Measurements from ENCODE around the gene KLHL25.

KLHL25 gene

DNA sequence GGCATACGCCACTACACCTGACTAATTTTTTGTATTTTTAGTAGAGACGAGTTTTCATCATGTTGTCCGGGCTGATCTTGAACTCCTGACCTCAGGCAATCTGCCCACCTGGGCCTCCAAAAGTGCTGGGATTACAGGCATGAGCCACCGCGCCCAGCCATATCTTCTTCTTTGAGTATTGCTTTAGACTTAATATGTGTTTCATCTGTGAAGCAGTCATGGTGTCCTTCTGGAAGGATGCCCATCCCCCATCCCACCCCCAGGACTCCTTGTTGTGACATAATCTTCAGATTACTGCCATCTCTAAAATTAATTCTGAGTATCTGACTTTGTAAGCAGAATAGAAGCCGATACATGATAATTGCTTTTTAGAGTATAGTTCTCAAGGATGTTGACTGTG, 57.7 kb downstream of the KLHL25 start:
- Histone ChIP-seq H3K9ac (ENCODE audit: low read length) (no peak overlapping the region), H3K4me3 (ENCODE audit: low read length) (no peak overlapping the region), H3K36me3 (ENCODE audit: control insufficient read depth, low read depth, low read length) (peaks cover 42% of the 10 kb centered on the region), H3K4me1 (ENCODE audit: control insufficient read depth, low read depth, low read length) (no peaks in the 10 kb centered on the region), H3K27me3 (ENCODE audit: control insufficient read depth, insufficient read depth, low read length) (no peaks in the 10 kb centered on the region), H3K9me3 (ENCODE audit: control insufficient read depth, low read depth, low read length) (peaks cover 5% of the 10 kb centered on the region), H3K27ac (ENCODE audit: low read length) (no peak overlapping the region)

DNA sequence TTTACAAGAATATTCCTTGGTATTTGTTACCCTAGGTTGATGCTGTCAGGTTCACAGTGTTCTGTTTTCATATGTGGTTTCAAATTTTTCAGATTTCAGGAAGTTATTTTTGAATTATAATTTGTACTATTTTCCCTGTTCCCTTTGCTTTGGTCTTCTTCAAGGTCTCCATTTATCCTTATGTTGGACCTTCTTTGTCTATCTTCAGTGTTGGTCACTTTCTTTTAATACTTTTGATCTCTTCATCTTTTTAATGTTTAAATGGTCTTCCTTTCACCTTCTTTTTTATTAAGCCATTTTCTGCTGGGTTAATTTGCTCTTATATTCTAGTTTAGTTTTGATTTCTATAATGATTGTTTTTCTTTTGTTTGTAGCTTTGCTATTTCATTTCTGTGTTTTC, 61.3 kb downstream of the KLHL25 start:
- H3K36me3 ChIP-seq (ENCODE audit: control insufficient read depth, low read depth, low read length), result peaks cover 49% of the 10 kb centered on the region
- H3K9me3 ChIP-seq (ENCODE audit: control insufficient read depth, low read depth, low read length), result peaks cover 5% of the 10 kb centered on the region
- no peaks in the 10 kb centered on the region for H3K27me3 ChIP-seq (ENCODE audit: control insufficient read depth, insufficient read depth, low read length)
- H3K4me3 ChIP-seq (ENCODE audit: low read length), result no peak overlapping the region
- H3K27ac ChIP-seq (ENCODE audit: low read length), result no peak overlapping the region
- H3K4me1 ChIP-seq (ENCODE audit: control insufficient read depth, low read depth, low read length), result no peaks in the 10 kb centered on the region
- no peak overlapping the region for H3K9ac ChIP-seq (ENCODE audit: low read length)

DNA sequence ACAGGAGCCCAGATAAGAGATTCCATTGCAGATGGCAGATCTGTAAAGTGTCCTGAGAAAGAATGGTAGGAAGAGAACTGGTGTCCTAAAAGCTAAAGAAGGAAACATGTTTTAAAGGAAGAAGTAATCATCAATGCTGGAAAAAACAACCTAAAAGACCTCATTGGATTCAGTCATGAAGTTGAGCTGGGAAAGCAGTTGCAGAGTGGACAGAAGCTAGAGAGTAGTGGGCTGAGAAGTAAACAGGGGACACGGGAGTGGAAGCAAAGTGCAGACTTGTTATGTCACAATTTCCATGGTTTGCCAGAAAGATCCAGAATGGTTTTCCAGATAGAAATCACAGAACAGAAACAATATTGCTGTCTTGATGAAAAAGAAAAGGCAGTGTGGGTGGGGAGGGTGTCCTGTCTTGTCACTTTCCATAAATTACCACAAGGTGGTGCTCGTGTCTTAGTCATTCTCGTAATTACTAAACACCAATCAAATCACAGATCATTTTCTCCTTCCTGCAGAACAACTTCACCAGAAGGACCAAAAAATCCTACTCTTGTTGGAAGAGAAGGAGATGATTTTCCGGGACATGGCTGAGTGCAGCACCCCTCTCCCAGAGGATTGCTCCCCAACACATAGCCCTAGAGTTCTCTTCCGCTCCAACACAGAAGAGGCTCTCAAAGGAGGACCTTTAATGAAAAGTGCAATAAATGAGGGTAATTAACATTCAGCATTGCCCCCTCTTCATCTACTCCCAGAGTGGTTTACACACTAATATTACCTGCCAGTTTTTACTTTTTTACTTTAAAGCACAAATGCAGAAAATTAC, 64.5 kb downstream of the KLHL25 start:
- Histone ChIP-seq H3K27ac (ENCODE audit: low read length) (no peak overlapping the region), H3K36me3 (ENCODE audit: control insufficient read depth, low read depth, low read length) (peaks cover 46% of the 10 kb centered on the region), H3K4me1 (ENCODE audit: control insufficient read depth, low read depth, low read length) (no peaks in the 10 kb centered on the region)

GRCh38 chr15:85727068-85727467, 67.7 kb downstream of the KLHL25 start:
- Histone ChIP-seq H3K4me1 (ENCODE audit: control insufficient read depth, low read depth, low read length) (no peaks in the 10 kb centered on the region), H3K36me3 (ENCODE audit: control insufficient read depth, low read depth, low read length) (peaks cover 50% of the 10 kb centered on the region), H3K9ac (ENCODE audit: low read length) (no peak overlapping the region), H3K27me3 (ENCODE audit: control insufficient read depth, insufficient read depth, low read length) (no peaks in the 10 kb centered on the region), H3K27ac (ENCODE audit: low read length) (no peak overlapping the region), H3K4me3 (ENCODE audit: low read length) (no peak overlapping the region), H3K9me3 (ENCODE audit: control insufficient read depth, low read depth, low read length) (no peaks in the 10 kb centered on the region)

More for the DNA sequence above, 64.5 kb downstream of the KLHL25 start:
- H3K4me3 ChIP-seq (ENCODE audit: low read length), result no peak overlapping the region
- no peak overlapping the region for H3K9ac ChIP-seq (ENCODE audit: low read length)
- no peaks in the 10 kb centered on the region for H3K27me3 ChIP-seq (ENCODE audit: control insufficient read depth, insufficient read depth, low read length)
- H3K9me3 ChIP-seq (ENCODE audit: control insufficient read depth, low read depth, low read length), result peaks cover 5% of the 10 kb centered on the region

DNA sequence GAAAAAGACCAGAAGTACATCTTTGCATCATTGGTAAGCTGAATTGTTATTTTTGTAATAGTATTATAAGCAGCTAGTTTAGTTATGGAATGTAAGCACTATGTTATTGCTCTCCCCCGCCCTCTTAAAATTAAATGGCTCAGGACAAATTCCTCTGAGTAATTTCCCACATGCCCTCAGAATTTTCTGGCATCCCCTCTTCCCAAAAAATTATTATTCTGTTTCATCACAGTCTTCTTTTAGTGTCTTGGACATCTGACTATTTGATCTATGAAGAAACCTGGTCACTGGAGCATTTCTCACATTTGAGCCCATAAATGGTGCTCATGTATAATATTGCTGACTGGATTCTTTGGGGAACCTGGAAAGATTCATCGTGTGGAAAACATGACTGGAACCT, 68.3 kb downstream of the KLHL25 start:
- Histone ChIP-seq H3K27me3 (ENCODE audit: control insufficient read depth, insufficient read depth, low read length) (no peaks in the 10 kb centered on the region), H3K4me1 (ENCODE audit: control insufficient read depth, low read depth, low read length) (no peaks in the 10 kb centered on the region), H3K9me3 (ENCODE audit: control insufficient read depth, low read depth, low read length) (no peaks in the 10 kb centered on the region), H3K27ac (ENCODE audit: low read length) (no peak overlapping the region), H3K4me3 (ENCODE audit: low read length) (no peak overlapping the region), H3K36me3 (ENCODE audit: control insufficient read depth, low read depth, low read length) (peaks cover 51% of the 10 kb centered on the region), H3K9ac (ENCODE audit: low read length) (no peak overlapping the region)

- Histone ChIP-seq H3K9ac (ENCODE audit: low read length) (no peak overlapping the region), H3K27ac (ENCODE audit: low read length) (no peak overlapping the region), H3K4me3 (ENCODE audit: low read length) (no peak overlapping the region), H3K4me1 (ENCODE audit: control insufficient read depth, low read depth, low read length) (no peaks in the 10 kb centered on the region), H3K36me3 (ENCODE audit: control insufficient read depth, low read depth, low read length) (peaks cover 48% of the 10 kb centered on the region), H3K9me3 (ENCODE audit: control insufficient read depth, low read depth, low read length) (no peaks in the 10 kb centered on the region), H3K27me3 (ENCODE audit: control insufficient read depth, insufficient read depth, low read length) (no peaks in the 10 kb centered on the region)
Measured at GRCh38 chr15:85725564-85725963, 69.2 kb downstream of the KLHL25 start.

DNA sequence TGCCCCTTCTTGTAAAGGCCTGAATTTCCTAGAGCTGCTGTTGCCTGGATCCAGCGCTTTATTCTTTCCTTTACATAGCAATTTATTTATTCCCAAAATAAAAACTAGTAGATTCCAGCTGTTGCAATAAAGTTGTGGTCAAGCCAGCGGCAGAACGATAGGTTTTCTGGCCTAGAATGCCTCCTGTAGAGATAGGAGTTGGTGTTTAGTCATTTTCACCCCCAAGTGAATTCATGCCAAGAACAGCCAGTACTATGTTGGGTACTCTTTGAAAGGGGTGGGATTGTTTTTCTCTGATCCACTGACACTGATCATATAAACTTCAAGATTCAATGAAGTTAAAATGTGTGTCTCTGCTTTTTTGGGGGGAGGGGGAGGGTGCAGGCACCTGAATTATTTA, 69.7 kb downstream of the KLHL25 start:
- Histone ChIP-seq H3K27me3 (ENCODE audit: control insufficient read depth, insufficient read depth, low read length) (no peaks in the 10 kb centered on the region), H3K27ac (ENCODE audit: low read length) (no peak overlapping the region), H3K9me3 (ENCODE audit: control insufficient read depth, low read depth, low read length) (no peaks in the 10 kb centered on the region), H3K4me3 (ENCODE audit: low read length) (no peak overlapping the region), H3K9ac (ENCODE audit: low read length) (no peak overlapping the region), H3K4me1 (ENCODE audit: control insufficient read depth, low read depth, low read length) (no peaks in the 10 kb centered on the region), H3K36me3 (ENCODE audit: control insufficient read depth, low read depth, low read length) (peaks cover 46% of the 10 kb centered on the region)

- H3K4me3 ChIP-seq (ENCODE audit: low read length), result no peak overlapping the region
- H3K4me1 ChIP-seq (ENCODE audit: control insufficient read depth, low read depth, low read length), result no peaks in the 10 kb centered on the region
- peaks cover 49% of the 10 kb centered on the region for H3K36me3 ChIP-seq (ENCODE audit: control insufficient read depth, low read depth, low read length)
- H3K9ac ChIP-seq (ENCODE audit: low read length), result no peak overlapping the region
- H3K27ac ChIP-seq (ENCODE audit: low read length), result no peak overlapping the region
- H3K9me3 ChIP-seq (ENCODE audit: control insufficient read depth, low read depth, low read length), result no peaks in the 10 kb centered on the region
- H3K27me3 ChIP-seq (ENCODE audit: control insufficient read depth, insufficient read depth, low read length), result no peaks in the 10 kb centered on the region
Measured at GRCh38 chr15:85723960-85724945, 70.5 kb downstream of the KLHL25 start.

DNA sequence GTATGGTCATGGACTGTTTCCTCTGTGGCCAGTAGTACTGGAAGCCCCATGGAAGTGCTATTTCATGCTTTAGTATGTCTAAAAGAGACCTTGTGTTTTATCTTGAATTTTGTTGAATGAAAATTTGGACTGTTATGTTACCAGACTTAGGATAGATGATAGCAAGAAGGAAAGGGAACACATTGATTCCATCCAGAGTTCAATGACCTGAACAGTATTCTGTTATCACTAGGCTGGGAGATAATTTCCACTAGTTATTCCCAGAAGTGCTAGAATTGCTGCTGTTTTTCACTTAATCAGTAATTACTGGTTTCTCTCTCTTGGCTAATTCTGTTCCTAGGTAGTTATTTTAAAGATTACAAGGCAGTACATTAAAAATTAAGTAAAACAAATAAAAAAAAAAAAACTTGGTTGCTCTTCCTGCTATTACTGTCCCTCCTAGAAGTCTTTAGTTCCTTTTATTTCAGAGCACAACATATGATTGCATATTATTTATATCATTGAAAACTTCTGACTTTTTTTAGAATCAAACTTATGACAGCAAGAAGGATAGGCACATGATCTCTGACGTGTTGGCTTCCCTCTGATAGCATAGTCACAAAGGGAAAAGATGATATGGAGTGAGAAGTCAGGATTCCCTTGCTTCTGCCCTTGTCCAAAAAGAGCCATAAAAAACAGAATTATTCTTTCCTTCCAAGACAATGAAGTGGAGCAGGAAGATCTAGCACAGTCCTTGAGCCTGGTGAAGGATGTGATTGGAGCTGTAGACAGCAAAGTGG, 72.2 kb downstream of the KLHL25 start:
- Histone ChIP-seq H3K4me1 (ENCODE audit: control insufficient read depth, low read depth, low read length) (no peaks in the 10 kb centered on the region), H3K27me3 (ENCODE audit: control insufficient read depth, insufficient read depth, low read length) (no peaks in the 10 kb centered on the region), H3K36me3 (ENCODE audit: control insufficient read depth, low read depth, low read length) (peaks cover 55% of the 10 kb centered on the region), H3K27ac (ENCODE audit: low read length) (no peak overlapping the region), H3K9me3 (ENCODE audit: control insufficient read depth, low read depth, low read length) (no peaks in the 10 kb centered on the region), H3K9ac (ENCODE audit: low read length) (no peak overlapping the region), H3K4me3 (ENCODE audit: low read length) (no peak overlapping the region)

DNA sequence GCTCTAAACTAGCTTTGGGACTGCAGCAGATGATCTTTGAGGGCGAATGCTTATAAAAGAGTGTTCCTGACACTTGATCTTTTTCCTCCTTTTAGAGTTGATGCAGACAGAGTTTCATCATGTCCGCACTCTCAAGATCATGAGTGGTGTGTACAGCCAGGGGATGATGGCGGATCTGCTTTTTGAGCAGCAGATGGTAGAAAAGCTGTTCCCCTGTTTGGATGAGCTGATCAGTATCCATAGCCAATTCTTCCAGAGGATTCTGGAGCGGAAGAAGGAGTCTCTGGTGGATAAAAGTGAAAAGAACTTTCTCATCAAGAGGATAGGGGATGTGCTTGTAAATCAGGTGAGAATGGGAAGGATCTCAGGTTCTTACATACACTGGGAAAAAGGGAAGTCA, 75.7 kb downstream of the KLHL25 start:
- H3K27me3 ChIP-seq (ENCODE audit: control insufficient read depth, insufficient read depth, low read length), result no peaks in the 10 kb centered on the region
- no peaks in the 10 kb centered on the region for H3K9me3 ChIP-seq (ENCODE audit: control insufficient read depth, low read depth, low read length)
- H3K4me3 ChIP-seq (ENCODE audit: low read length), result no peak overlapping the region
- H3K4me1 ChIP-seq (ENCODE audit: control insufficient read depth, low read depth, low read length), result no peaks in the 10 kb centered on the region
- no peak overlapping the region for H3K9ac ChIP-seq (ENCODE audit: low read length)
- peaks cover 50% of the 10 kb centered on the region for H3K36me3 ChIP-seq (ENCODE audit: control insufficient read depth, low read depth, low read length)
- no peak overlapping the region for H3K27ac ChIP-seq (ENCODE audit: low read length)

Data from iPS-18a (cell line).